H4 (cell line): ENCODE measurements around the gene THEMIS. TPM values are rescaled to one million over a fixed set of nuclear protein-coding genes. Genes with fewer than 3 reads are reported as not detected.

ENCODE experiments used
- DNase-seq: peaks from one replicate; pipeline ENCODE4 v3.0.0-alpha.2; 2015; ENCODE audit warnings: low spot score
- total RNA-seq: library from RNA; depleted of rRNA; stranded (reverse); fragments of >200 nt; shearing (Covaris generic); gene quantifications from 2 replicates; pipeline ENCODE4 v1.2.3, GENCODE V29; 2014

Gene THEMIS
- total RNA-seq, 1 experiment from 2014 or later = not detected

DNA sequence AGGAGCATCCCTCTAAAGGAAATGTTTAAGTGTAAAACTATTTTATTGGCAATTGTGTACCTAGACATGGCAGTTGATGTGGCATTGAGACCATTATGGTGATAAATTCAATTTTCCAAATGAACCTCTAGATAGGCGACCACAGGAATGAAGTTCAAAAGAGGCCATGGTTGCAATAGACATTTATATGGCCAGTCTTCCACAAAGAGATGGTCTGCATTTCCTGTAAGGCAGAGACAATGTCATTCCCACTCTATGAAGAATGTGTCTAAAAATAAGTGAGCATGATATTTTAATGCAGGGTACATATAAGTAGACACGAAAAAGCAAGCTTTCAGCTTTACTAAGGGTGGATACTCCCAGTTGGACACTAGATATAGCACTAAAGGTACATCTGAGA is 40.9 kb downstream of the THEMIS start:
- DNase-seq = no peak

DNA sequence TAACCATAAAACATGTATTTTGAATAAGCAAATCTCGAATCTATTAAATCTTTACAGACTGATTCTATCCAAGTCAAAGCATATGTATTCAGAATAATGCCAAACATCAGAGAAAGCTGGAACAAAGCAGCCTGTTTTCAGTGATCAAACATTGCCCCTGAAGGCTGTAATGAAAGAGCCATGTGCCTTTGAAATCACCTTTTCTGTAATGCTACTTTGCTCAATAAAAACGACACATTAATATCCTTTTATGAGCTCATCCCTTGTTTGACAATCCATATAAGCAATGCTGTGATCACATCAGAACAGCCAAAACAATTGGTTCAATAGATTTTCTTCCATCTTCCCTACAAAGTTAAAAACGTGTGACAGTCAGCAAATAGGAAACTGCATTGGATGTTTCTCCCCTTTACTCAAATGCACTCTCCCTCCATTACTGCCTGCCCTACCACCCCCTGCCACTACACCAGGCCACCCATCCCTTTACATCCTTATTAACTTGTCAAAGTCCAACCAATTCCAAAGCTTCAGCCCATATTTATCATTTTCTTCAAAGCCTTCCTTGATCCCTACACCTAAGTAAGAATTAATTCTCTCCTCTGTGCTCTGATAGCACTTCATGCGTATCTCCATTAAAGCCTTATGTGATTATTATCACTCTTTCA is 42.0 kb downstream of the THEMIS start:
- no peak for DNase-seq

DNA sequence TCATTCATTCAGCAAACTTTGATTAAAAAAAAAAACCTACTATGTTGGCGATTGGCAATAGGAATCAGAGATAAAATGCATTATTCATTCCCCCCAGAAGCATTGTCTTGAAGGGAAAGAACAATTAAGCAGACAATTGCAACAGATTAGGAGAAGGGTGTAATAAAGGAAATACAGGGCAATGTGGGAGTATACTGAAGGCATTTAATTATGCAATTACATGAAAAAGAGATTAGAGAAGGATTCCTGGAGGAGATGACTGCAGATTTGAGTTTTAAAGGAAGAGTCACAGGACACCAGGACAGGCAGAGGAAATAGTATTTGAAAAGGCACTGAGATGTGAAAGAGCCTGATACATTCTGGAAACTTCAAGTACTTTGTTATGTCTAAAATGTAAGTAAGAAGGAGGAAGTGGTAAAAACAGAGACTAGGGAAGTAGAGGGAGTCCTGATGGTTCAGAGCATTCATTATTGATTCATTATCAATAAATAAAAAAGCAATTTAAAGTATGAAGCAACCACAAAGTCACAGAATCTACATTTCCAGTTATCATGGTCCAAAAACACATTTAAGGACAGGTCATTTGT is 43.7 kb downstream of the THEMIS start:
- no peak for DNase-seq

DNA sequence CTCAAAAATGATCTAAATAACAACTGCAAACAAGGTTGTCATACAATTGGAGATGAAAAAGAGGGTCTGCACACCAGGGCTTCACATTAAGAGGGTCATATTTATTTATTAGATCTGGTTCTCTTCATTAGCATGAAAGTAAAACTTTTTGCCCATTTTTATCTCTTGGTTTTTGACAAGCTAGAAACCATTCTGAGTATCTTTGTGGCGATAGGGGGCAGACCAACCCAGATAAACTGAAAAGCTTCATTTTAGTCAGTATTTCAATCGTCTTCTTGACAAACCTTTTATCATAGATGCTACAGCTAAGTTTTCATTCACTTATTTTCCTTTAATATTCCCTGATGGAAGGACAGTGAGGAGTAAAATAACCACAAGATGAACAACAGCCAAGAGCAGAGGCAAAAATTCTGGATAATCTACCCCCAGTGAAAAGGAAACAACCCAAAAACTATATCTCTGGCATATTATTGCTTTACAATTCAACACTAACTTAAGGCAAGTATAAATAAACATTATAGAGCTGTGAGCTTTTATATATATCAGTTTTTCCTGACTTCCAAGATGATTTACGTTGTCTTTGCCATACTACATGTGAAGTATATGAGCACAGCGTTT is 45.2 kb downstream of the THEMIS start:
- no peak for DNase-seq

DNA sequence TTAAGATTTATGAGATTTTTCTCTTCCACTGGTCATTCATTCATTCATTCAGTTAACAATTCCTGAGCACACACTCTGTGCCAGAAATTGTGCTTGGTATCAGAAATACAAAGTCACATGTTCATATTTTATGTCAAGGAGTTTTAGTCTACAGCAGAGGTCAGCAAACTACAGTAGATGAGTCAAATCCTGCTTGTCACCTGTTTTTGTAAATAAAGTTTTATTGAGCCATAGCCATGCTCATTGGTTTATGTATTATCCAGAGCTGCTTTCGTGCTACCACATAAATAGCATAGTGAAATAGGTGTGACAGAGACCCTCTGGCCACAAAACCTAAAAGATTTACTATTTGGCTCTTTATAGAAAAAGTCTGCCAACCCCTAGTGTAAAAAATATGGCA is 46.8 kb downstream of the THEMIS start:
- no peak for DNase-seq

DNA sequence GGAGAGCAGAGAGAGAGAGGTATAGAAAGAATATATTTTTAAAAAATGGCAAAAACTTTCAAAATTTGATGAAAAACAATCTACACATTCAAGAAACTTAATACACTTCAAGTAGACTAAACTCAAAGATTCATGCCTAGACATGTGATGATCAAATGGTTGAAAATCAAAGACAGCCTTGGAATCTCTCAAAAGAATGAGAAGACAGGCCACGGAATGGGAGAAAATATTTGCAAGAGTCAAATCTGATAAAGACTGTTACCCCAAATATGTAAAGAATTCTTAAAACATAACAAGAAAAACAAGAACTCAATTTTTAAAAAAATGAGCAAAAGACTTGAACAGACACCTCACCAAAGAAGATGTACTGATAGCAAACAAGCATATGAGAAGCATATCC is 49.7 kb downstream of the THEMIS start:
- no peak for DNase-seq

DNA sequence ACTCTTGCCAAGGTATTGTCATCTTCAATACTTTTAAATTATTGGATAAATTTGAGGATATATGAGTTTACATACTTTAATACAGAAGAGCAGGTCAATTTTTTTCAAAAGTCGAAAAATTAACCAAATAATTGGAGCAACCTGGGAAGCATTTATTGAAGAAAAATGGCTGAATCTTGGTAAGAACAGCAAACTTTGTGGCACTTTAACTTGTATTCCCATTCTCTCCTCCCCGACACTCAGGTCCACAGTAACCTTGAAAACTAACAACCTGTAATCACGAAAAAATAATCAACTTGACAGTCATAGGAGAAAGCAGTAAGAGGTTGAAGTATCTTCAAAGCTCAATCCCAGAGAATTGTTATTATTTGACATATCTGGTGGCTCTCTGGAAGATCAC is 55.6 kb downstream of the THEMIS start:
- DNase-seq = no peak

DNA sequence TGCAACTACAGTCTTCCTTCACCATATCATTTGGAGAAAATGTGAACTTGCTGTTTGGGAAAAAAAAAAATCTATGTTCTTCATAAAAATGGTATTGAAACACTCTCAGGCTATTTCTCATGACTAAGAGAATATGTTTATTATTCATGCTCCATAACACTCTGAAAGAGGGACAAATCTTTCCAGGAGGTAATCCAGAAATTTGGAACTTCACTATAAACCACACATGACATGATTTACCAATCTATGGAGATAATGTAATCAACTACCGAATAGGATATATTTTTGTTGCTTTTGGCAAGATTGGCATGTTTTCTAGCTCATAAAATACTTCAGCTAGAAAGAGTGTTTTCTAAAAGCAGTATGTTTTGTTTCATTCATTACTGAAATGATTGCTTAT is 56.3 kb downstream of the THEMIS start:
- DNase-seq = no peak

DNA sequence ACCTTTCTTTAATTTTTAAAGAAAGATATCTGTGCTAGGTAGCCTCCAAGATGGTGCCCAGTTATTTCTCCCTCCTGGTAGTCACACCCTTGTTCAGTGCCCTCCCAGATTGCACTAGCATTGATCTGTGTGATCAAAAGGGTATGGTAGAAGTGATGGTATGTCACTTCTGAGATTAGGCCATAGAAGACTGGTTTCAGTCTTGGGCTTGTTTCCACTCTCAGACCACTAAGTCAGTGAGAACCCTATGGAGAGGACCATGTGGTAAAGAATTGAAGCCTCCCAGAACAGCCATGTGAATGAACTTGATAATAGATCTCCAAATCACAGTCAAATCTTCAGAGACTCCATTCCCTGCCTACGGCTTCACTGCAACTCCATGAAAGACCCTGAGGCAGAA is 57.3 kb downstream of the THEMIS start:
- DNase-seq = no peak

DNA sequence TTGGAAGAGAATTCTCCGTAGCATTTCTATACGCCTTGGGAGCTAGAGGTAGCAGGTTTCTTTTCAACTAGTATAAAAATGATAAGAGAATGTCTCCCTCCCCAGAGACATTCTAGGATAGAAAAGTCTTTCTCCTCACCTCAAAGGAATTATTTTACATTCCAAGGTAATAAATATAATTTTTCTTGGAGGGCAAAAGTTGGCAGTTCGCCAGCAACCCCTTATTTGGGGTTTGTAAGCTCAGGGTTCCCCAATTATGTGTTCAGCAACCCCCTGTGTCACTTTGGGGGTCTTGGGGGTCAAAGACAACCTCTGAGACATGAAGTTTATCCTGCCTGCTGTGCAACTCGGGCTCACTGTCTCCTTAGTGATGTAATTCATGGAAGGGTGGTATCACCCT is 58.3 kb downstream of the THEMIS start:
- DNase-seq = no peak

DNA sequence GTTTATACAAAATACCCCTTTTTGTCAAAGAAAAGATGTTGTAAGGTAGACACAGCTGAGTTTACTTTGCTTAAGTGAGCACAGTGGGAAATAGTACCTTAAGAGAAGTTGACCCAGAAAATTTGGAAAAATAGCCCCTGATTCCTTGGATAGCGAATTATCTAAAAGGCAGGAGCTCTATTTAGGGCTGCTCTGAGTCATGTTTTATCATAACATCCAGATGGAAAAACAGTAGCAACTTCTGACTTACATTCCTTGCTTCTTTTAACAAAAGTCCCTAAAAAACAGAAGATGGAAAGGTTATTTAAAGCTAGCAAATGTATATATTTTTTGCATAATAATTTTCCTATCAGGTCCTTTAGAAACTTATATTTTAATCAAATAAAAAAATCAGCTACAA is 59.0 kb downstream of the THEMIS start:
- no peak for DNase-seq

DNA sequence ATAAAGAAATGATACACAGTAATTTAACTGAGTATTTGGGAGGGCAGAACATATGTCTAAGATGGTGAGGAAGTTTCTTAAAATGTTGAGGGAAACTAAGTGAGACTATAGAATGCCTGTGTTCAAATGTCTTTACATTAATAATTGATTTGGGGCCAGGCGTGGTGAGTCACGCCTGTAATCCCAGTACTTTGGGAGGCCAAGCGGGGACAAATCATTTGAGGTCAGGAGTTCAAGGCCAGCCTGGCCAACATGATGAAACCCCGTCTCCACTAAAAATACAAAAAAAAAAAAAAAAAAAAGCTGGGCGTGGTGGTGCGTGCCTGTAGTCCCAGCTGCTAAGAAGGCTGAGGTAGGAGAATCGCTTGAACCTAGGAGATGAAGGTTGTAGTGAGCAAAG is 66.7 kb downstream of the THEMIS start:
- no peak for DNase-seq

DNA sequence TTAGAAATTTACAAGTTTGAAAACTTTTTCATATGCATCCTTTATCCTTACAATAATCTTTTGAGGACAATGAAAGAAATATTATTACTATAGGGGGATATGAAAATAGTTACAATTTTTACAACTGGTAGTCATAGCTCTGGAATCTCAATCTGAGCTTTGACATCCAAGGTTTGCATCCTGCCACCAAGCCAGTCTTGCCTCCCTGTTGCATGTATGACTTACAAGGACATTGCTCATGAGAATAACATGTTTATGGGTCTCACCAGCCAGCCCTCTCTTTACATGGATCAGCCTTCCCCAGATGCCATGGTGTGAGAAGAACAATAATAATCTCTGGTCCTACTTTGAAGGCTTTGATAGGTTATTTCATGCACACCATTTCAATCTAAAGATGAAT is 67.5 kb downstream of the THEMIS start:
- DNase-seq = no peak

DNA sequence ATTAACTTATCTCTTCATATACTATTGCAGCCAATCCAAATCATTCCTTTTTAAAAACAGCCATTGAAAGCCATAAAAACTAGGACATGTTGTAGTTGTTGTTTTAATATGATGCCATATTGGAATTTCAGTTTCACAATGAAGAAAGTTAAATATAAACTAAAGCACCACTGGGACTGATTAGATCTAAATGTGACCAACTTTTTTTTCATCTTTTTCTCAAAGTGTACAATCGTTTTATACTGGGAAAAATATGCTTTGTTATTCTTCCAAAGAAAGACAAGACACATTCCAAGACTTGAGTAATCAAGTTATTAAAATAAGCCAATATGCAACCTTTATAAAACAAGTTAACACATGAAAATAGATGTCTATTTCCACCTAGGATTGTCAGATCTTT is 68.5 kb downstream of the THEMIS start:
- DNase-seq = no peak

DNA sequence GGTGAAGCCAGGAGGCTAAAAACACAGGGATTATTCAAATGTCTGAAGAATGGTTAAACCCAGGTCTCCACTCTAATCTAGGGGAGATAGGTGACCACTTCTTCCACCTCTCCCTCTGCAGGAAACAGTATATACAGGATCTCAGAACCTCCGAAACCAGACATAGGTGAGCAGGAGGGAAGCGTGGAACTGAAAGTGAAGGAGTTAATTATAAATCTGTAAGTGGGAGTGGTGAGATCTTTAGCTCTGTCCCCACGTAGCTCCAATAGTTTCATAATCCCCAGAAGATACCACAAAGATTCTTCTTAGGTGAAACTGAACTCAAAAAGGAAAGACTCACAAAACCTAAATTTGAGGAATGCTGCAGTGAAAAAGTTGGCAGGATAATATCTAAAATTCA is 76.8 kb downstream of the THEMIS start:
- no peak for DNase-seq

DNA sequence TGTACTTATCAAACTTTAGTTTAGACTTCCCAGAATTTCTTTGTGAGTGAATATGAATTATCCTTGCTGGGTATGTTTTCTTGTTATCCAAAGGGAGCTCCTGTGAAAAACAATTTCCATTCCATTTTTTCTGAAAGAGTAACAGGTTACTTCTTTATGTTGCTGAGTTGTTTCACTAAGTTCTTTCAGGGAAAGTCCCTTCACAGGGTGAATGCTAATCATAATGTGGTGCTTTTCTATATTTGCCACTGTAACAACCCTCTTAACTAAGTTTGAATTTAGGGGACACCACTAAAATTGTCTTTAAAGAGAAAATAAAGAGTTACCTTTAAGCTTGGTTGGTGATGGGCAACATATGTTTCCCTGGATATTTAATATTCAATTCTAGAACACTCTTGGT is 79.4 kb downstream of the THEMIS start:
- DNase-seq = no peak

DNA sequence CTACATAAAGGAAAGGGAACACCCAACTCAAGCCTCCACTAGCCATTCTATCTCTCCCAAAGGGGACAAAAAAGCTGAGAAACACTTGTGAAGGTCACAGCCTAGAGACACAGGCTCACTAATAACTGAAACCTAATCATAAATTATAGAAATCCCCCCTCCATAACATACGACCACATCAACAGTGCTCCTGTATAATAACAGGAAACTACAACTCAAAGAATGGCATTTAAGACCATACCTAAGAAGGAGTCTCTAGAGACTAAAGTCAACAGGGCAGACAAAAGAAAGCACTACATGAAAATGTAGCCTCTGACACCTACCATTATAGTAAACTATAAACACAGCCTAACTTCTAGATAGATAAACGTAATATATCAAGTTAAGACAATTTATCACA is 82.7 kb downstream of the THEMIS start:
- DNase-seq = no peak

DNA sequence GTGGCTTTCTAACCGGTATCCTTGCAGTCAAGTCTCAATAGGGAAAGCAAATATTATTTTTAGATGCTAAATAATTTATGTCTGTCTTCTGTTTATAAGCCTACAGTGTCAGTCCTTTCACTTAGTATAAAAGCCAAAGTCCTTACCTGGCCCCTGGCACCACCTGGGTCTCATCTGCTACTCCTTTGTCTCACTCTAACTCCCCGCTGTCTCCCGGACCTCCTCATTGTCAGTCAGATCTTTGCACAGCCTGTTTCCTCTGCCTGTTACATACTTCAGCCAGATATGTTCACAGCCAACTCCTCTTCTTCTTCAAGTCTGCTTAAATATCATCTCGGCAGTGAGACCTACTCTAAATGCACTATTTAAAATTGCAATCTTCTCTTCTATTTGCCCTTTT is 84.2 kb downstream of the THEMIS start:
- DNase-seq = no peak

DNA sequence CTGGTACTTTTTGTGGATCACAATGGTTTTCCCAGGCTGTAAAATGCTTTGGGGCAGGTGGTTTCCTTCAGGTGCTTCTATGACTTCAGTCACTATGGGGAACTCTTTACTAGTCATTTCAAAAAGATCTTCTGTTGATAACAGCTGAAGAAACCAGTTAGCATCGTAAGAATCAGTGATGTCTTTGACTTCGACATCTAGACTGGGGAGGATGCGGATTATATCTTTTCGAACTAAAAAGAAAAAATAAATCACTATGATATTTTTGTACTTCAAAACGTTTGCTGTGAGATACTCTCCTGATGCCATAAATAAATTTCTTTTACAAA is 87.2 kb downstream of the THEMIS start:
- DNase-seq = no peak

DNA sequence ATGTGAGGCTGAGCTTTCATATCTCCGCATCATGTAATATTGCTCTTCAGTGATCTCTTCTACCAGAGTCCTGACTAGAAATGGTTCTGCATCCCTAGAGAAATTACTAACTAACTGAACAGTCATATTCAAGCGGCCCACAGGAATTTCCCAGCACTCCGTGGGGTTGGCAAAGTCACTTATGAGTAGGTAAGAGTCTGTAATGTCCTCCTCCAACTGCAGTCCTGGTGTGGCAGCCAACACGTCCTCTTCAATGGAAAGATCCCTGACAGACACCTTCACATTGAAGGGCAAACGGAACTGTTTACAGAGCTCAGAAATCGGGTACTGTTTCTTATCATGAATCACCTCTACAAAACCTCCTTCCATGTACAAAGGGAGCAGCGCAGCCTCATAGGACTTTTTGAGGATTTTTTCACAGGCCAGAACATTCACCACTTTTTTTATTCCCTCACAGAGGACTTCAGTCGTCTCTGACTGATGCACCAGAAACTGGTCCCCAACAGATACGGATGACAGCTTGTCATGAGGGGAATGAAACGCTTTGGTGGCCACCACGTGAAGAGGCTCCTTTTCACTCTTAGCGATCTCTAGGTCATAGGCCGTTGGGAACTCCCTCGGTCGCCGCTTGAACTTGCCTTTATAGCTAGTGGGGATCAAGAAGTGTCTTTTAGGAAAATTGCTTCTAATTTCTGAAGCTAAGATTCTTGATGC is 87.7 kb downstream of the THEMIS start:
- DNase-seq = no peak

DNA sequence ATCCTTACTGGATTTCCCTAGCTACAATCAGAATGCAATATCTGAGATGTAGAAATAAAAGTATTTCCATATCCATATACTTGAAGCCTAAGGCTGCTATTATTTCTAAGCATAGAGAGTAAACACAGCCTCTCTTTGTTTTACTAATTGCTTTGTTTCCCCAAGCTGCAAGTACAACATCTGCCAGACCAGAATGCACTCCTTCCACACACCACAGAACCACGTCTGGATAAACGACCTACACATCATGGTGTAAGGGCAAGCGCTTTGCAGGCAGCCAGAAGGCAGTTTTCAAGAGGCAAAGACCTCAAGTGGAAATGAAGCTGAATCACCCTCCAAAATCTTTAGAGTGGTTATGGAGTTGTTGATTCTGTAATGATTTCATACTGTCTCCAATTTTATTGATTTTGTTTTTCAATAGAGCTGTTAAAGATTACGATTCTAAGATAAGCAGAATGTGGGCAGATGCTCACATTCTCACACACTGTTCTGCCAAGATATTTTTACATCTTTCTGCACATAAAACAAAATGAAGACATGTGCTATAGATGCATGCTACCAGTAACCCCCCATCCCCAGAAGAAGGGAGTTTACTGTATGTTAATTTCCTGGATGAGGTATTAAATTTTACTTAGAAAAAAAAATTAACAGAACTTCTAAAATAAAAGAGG is 88.8 kb downstream of the THEMIS start:
- DNase-seq = no peak

DNA sequence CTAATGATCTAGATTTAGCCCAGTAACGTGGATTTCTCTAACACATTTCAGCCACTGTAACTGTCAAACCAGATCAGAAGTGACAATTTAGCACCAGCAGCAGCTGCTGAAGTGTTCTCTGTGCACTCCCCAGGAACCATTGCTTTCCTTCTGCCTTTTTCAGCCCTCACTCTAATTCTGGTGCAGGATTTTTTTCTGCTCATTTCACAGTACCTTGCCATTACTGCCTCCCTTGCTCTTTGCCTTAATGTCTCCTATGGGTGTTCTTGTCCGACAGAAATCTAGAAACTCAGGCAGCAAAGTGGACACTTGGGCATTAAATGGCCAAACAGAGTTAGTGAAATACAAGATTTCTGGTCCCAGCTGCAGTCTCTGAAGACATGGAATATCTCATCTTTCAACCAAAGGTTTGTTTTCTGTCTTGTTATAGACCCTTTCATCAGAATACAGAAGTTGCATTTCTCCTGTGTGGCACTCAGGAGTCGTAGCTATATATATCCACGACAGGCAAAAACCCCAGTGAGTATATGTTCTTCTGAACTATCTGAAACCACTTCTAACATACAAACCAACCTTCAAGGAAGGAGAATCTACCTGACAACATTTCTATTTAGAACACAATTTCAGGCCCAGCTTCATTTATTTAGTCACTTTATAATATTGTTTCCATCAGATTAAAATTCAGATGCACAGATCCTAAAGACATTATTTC is 92.9 kb downstream of the THEMIS start:
- DNase-seq = no peak
